DMS 273 treated with DMSO at 0.1 percent for 48 hours (cell line): ENCODE data around the gene COMMD9.

Experiments
- DNase-seq: peaks from one replicate; lab custom pipeline; 2025; lab: John Stamatoyannopoulos, UW

COMMD9 gene

DNA sequence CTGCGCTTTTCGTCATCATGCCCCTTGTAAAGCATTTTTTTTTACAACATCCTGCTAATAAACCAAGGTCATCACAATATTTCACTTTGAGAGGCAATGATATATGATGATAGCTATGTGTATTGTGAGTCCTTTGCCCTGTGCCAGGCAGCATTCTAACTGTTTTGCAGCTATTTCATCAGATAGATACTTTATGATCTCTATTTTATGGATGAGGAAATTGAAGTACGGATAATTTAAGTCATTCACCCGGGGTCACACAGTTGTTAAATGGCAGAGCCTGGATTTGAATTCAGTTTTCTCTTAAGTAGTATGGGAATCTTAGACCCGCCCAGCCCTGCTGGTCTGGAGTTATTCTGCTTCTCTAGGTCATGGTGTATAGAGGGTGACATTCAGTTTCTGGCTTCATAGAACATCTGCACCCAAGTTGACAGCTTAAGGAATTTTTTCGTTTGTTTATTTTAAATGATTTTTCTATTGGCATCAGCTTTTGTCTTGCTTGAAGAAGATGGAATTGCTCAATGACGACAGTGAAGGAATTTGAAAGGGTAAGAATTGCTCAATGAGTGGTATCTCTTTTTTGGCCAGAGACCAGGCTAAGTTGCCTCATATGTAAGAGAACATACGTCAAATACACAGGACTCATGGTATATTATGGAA is 7.8 kb upstream of the COMMD9 start:
- no peak for DNase-seq

- no peak for DNase-seq
These were observed 6.7 kb upstream of the COMMD9 start, which contains the start of gene PRR5L for GRCh38 chr11:36295926-36296325. PRR5L (plus strand) TSS chr11:36296288; CDS start chr11:36401122, 104,834 bp downstream.

DNA sequence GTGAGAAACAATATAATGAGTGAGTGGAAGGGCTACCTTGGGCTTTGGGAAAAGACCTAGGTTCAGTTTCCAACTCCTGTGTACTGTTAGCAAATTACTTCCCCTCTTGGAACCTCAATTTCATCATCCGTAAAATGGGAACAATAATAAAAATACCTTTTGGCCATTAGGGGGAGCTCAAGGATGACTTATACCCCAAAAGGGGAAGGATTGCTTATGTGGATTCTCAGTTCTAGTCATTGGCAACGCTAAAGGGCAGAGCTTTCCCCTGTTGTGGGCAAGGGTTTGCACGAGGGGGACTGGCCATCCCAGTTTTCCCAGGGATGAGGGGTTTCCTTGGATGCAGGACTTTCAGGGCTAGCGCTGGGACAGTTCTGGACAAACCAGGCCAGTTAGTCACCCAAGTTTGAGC is 3.1 kb upstream of the COMMD9 start:
- no peak for DNase-seq

- DNase-seq, result no peak
These were observed 590 bp downstream of the COMMD9 start for GRCh38 chr11:36288442-36289225.

GRCh38 chr11:36282926-36283325 is 6.3 kb downstream of the COMMD9 start:
- no peak for DNase-seq

- DNase-seq, result no peak
These were observed 7.4 kb downstream of the COMMD9 start for GRCh38 chr11:36281850-36282249.

GRCh38 chr11:36280531-36280930 is 8.7 kb downstream of the COMMD9 start:
- no peak for DNase-seq

DNA sequence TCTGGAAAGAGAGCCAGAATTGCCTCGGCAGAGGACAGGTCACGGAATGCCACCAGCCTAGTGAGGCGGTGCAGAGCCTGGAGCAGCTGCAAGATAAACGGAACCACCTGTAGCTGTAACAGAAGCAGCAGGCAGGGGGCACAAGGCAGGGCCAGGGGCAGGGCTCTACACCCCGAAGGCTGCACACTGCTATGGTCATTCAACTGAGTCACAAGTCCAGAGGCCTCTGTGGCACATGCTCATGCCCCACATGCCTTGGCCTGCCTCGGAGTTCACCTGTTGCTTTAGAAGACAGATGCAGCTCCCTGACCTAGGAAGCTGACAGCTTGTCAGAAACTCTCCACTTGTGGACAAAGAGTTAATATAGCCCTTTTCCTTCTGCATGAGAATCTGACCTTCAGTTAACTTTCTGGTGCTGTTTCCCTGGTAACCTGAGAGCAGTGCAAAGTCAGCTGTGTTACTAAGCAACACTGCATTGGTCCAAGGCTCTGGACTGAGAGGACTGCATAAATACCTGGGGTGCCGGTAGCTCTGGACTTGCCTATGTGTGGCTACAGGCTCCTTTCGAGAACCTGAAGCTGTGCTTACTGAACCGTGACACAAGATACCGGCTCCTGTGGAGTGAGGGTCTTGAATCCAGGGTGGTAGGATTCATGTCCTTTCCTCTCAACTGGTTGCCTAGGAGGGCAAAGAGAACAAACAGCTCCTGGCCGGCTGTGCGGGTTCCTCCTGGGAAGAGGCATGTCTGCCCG is 10.5 kb downstream of the COMMD9 start:
- DNase-seq, result no peak

- no peak for DNase-seq
These were observed 14.8 kb downstream of the COMMD9 start for GRCh38 chr11:36274414-36274813.

DNA sequence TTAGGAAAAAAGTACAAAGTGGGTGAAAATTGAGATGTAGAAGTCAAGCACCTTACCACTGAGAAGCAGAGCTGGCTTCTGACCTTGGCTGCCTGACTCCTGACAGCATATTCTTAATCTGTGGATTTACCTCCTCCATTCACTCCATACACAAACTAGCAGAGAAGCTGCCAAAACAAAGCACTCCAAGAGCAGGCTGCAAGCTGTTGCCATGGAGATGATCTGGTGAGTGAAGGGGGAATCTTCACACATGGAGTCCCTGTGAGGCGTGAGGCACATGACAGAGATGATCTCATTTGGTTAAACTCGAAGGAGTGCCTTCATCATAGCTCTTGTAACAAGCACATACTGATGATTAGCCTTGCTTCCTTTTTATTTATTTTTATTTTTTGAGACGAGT is 16.1 kb downstream of the COMMD9 start:
- no peak for DNase-seq

GRCh38 chr11:36271794-36272407 is 17.3 kb downstream of the COMMD9 start:
- DNase-seq, result no peak

- DNase-seq, result no peak
These were observed 18.5 kb downstream of the COMMD9 start for GRCh38 chr11:36270701-36271100.

DNA sequence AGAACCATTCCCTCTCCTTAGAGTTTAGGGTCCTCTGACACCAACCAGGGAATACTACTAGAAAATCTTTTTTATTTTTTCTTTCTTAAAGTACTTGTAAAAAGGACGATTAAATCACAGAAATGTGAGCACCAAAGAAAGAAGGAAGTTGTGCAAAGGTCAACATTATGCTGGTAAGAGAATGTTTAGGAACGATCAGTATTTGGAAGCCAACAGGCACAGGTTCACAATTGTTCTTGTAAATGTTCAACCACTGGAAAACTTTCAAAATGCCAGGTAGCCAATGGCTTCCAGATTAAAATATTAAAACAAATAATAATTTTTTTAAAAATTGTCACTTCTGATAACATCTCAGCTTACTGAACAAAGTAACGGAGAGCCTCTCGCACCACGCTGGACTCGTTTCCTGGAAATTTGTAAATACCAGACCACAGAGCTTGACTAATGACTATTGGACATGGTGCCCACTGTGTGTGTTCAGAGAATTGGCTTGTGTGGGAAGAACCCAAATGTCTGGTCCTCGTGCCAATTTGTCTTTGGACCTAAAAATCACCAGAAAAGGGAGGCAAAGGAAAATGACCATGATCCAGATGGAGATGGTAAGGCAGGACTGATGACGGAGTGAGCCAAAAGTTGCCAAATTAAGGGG is 20.8 kb downstream of the COMMD9 start:
- no peak for DNase-seq

DNA sequence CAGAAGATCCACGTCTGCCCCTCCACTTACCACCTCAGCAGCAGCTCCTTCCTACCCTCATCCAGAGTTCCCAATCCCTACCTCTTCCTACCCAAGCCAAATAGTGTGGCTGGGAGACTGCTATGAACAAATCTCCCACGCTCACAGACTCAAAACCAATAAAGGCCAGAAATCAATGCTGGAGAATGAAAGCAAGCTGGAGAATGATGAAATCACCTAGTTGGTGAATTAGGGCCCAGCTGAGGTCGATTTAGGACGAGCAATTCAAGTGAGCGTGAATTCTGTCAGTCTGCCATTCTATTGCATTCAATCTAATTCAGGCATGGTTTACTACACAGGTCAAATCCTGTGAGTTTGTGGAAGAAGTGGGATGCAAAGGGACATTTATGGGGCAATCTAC is 22.5 kb downstream of the COMMD9 start:
- DNase-seq, result no peak

DNA sequence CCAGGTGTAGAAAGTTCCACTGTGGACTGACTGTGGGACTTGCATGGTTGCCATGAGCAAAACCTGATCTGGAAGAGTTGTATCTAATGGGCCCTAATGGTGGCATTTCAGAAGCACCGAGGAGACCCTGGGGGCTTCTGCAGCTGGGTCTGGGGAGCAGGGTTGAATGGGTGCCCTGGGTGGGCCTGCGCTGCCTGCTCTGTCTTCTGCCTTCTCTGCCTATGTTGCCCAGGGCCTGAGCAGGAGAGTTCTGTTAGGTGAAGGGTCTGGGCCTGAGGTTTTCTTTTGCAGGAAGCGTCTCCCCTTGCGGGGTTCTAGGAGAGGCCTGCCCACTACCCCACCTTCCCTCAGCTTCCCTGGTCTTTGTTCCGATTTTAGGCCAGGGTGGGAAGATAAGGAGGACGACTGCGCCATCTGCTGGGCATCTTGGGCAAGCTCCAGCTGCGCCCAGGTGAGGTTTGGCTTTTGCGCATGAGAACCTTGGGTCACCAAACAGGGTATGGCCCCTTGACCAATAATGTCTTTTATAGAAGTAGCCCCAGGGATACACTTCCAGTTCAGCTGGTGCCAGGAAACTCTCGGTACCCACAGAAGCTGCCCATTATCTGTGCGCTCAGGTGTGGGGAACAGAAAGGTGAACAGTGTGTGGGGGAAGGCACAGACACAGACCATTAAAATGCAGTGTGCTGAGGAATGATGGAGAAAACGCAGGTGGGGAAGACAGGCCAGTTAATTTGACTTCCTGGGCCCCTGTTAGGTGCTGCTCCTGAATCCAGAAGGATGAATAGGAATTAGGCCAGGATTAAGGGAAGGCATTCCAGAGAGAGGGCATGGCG is 23.2 kb downstream of the COMMD9 start:
- no peak for DNase-seq

- no peak for DNase-seq
These were observed 24.3 kb downstream of the COMMD9 start for GRCh38 chr11:36264973-36265344.

DNA sequence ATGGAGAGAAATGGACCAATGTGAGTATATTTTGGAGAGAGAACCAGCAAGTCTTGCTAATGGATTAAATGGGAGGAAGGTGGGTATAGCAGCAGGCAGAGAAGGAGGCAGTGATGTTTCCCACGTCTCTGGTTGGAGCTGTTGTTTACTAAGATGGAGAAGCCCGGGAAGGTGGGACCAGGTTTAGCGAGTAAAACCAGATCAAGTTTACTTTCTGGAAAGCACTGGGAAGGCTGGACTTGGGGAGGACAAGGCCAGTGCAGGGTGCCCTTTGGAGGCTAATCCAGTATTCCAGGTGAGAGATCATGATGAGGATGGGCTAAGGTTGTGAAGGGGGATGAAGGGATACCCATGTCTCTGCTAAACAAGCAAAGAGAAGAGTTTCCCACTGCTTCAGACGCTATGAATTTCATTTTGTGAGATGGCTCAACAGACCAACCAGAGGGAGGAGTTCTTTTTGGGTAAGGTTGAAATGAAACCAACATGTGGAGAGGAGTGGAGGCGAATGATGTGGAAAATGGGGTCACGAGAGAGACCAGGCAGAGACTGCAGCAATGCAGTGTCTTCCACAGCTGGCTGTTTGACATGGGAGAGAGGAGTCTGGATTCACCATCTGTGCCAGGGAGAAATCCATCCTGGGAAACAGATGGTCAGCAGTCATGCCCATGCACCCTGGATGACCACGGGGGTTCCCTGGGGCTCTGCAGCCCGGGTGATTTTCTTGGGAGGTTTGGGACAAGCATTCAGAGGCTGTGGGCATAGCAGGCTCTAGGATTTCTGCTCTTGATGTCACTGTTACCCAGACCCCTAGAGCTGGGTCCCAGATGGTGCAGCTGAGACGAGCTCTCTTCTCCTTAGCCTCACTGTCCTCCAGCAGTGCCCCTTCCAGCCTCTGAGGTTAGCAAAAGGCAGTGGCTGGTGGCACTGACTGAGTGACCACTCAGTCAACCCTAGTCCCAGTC is 24.9 kb downstream of the COMMD9 start:
- DNase-seq, result no peak

DNA sequence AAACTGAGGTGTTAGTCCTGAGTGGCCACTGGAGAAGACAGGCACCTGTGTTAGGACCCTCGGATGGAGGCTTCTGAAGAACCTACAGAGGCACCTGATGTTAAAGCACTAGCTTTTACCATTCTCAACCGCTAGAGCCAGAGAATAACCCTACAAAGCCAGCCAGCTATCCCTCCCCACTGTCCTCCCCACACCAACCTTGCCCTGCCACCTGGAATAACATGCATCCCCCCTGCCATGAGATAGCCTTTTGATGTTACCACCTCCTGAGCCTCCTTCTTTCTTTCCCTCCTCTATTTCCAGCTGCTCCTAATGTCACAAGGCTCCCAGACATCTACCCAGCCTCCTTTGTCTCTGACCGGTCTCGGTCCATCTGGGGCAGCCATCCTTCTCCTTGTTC is 28.1 kb downstream of the COMMD9 start:
- no peak for DNase-seq

GRCh38 chr11:36258730-36259360 is 30.4 kb downstream of the COMMD9 start:
- peak; percentile 61 for DNase-seq
